NB4 (cell line): ENCODE data around the gene OXA1L.

ENCODE experiments used
- CTCF ChIP-seq: IDR thresholded peaks from one replicate; pipeline ENCODE4 v1.5.1; 2012; ENCODE audit warnings: low read depth, low read length
- POLR2A ChIP-seq: IDR thresholded peaks from 2 replicates; pipeline ENCODE4 v1.6.1; 2011; ENCODE audit warnings: mild to moderate bottlenecking; ENCODE audit not compliant: insufficient read length; ENCODE audit errors: extremely low read depth

GRCh38 chr14:22820731-22821130 lies 54.2 kb downstream of the OXA1L start:
- TF ChIP-seq CTCF, result no peak
- TF ChIP-seq POLR2A, result no peak
